ENCODE data around the gene MAL. TPM values are rescaled to one million over a fixed set of nuclear protein-coding genes. Genes with fewer than 3 reads are reported as not detected.

Gene MAL
- total and polyA plus RNA-seq, 2 of the 8 experiments (the other 6 are each of a cell fraction or from before 2014, with no cell fraction given) = not detected

DNA sequence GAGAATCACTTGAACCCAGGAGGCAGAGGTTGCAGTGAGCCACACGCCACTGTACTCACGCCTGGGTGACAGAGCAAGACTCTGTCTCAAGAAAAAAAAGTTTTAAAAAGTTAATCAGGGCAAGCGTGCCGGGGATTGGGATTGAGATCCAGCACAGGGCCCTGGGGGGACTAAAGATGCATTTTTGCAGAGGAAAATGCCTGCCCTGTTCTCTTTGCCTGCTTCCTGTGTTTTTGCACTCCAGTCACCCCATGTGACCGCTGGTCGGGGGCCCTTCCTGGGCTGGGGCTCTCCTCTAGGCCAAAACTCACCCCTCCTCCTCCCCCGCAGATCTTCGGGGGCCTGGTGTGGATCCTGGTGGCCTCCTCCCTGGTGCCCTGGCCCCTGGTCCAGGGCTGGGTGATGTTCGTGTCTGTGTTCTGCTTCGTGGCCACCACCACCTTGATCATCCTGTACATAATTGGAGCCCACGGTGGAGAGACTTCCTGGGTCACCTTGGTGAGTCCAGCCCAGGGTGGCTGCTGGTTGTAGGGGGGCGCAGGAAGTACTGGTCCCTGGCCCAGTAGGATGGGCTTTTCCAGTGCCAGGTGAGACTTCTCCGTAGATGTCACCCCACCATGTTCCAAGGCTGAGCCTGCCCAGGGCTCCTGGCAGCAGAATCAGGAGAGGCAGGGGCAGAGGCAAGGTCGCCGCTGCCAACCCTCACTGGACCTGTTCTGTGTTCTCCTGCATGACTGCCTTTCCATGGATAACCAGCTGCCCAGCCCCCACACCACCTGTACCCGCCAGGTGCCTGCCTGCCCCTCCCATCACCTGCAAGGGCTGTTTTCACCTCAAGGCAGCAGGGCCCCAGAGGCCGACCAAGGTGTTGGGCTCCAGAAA, 22.4 kb downstream of the MAL start:
- H2BK15ac ChIP-seq (ENCODE audit: low read length) = no peak overlapping the region
- H2BK5ac ChIP-seq (ENCODE audit: low read depth, low read length) = no peak overlapping the region
- no peak overlapping the region for H2BK120ac ChIP-seq (replicated peaks; ENCODE audit: low read depth, low read length)
- H3K23ac ChIP-seq (ENCODE audit: insufficient read length) = no peak overlapping the region
- no peaks in the 10 kb centered on the region for H3K27me3 ChIP-seq (replicated peaks in 1 of 4; ENCODE audit: control insufficient read depth in 3 of 4, extremely low read depth in 1 of 4, insufficient read depth in 3 of 4, low read length in 3 of 4)
- no peak for DNase-seq (ENCODE audit: low read depth in 1 of 2, low spot score in 2 of 2)
- no peak overlapping the region for H3K9ac ChIP-seq (replicated peaks in 1 of 4; ENCODE audit: extremely low read depth in 1 of 4, low read depth in 3 of 4, low read length in 3 of 4)
- no peak overlapping the region for H4K8ac ChIP-seq (ENCODE audit: extremely low read depth, insufficient read depth, low read length)
- H3K56ac ChIP-seq (replicated peaks; ENCODE audit: insufficient read length, low read depth, low read length) = no peak overlapping the region
- no peaks in the 10 kb centered on the region for H3K36me3 ChIP-seq (ENCODE audit: control insufficient read depth in 2 of 4, insufficient read depth in 4 of 4, low read length in 3 of 4)
- H2AFZ ChIP-seq (ENCODE audit: low read length) = no peak overlapping the region
- H3K4ac ChIP-seq (replicated peaks; ENCODE audit: insufficient read length, low read depth, low read length) = no peak overlapping the region
- no peaks in the 10 kb centered on the region for H3K79me2 ChIP-seq (ENCODE audit: control insufficient read depth in 1 of 2, insufficient read depth in 2 of 2, low read length in 2 of 2)
- FAIRE-seq = no peak
- H2BK20ac ChIP-seq (ENCODE audit: low read length) = no peak overlapping the region
- CTCF ChIA-PET (ENCODE audit: partially characterized antibody) = no interaction called here
- no peak overlapping the region for H2BK12ac ChIP-seq (ENCODE audit: low read depth, low read length)
- H4K5ac ChIP-seq (ENCODE audit: insufficient read length, low read depth, low read length) = no peak overlapping the region
- H3K27ac ChIP-seq (ENCODE audit: low read depth, low read length) = no peak overlapping the region
- no peaks in the 10 kb centered on the region for H4K20me1 ChIP-seq (replicated peaks in 1 of 2; ENCODE audit: control insufficient read depth in 1 of 2, insufficient read depth in 2 of 2, low read length in 2 of 2)
- no peak overlapping the region for H3K4me2 ChIP-seq (ENCODE audit: insufficient read depth in 1 of 2, low read depth in 2 of 2, low read length in 2 of 2)
- H3K4me3 ChIP-seq (ENCODE audit: extremely low read depth in 1 of 4, insufficient read depth in 2 of 4, low read depth in 3 of 4, low read length in 4 of 4) = no peak overlapping the region
- H3K79me1 ChIP-seq (ENCODE audit: low read depth, low read length) = no peaks in the 10 kb centered on the region; the same call in 1 of the 2 replicates
- H3K9me3 ChIP-seq (ENCODE audit: insufficient read depth in 2 of 2, low read depth in 1 of 2, low read length in 1 of 2) = peaks cover 79 to 94% of the 10 kb centered on the region in 2 experiments
- no peak overlapping the region for H3K18ac ChIP-seq (ENCODE audit: extremely low read depth, low read length)
- no peak overlapping the region for H3K14ac ChIP-seq (ENCODE audit: insufficient read length)
- no peak overlapping the region for H2AK5ac ChIP-seq (ENCODE audit: low read depth, low read length)
- POLR2A ChIA-PET (ENCODE audit: partially characterized antibody) = no interaction called here
- H3K4me1 ChIP-seq (replicated peaks in 1 of 4; ENCODE audit: control insufficient read depth in 3 of 4, insufficient read depth in 4 of 4, low read length in 3 of 4) = no peaks in the 10 kb centered on the region; a peak in 1 of 7 replicates
- no peak overlapping the region for H4K91ac ChIP-seq (replicated peaks; ENCODE audit: insufficient read length, low read length)
- H3K23me2 ChIP-seq (ENCODE audit: low read depth, low read length) = no peaks in the 10 kb centered on the region
- WGBS, 2 experiments (ENCODE audit: extremely low coverage in 1 of 2, insufficient coverage in 1 of 2, insufficient read length in 1 of 2, insufficient replicate concordance in 2 of 2, low coverage in 1 of 2, low lambda C conversion rate in 2 of 2, missing lambda C conversion rate in 1 of 2) = 78% methylated on average over 15 of the region's 17 CpGs; no CpG with 5 or more reads in 1 of the 2 experiments
- TF ChIP-seq SIN3A (conservative IDR thresholded peaks at IDR 0.05 in 1 of 2, IDR thresholded peaks at IDR 0.05 in 1 of 2; ENCODE audit: low read depth in 1 of 2, low read length in 2 of 2) = no peak
- TF ChIP-seq GABPA (IDR thresholded peaks at IDR 0.05; ENCODE audit: borderline replicate concordance, insufficient read depth, low read length) = no peak
- TF ChIP-seq KDM1A (IDR thresholded peaks at IDR 0.05; ENCODE audit: borderline replicate concordance, low read length) = no peak

All from H1 (cell line).